GM19351 (cell line): ENCODE results near the gene CYP46A1.

Source experiments
- ATAC-seq: cut with Tn5 transposase; IDR thresholded peaks from one replicate; pipeline ENCODE4 v1.9.1; 2021; ENCODE audit warnings: mild to moderate bottlenecking, moderate library complexity; ENCODE audit not compliant: unreplicated experiment

The CYP46A1 gene

DNA sequence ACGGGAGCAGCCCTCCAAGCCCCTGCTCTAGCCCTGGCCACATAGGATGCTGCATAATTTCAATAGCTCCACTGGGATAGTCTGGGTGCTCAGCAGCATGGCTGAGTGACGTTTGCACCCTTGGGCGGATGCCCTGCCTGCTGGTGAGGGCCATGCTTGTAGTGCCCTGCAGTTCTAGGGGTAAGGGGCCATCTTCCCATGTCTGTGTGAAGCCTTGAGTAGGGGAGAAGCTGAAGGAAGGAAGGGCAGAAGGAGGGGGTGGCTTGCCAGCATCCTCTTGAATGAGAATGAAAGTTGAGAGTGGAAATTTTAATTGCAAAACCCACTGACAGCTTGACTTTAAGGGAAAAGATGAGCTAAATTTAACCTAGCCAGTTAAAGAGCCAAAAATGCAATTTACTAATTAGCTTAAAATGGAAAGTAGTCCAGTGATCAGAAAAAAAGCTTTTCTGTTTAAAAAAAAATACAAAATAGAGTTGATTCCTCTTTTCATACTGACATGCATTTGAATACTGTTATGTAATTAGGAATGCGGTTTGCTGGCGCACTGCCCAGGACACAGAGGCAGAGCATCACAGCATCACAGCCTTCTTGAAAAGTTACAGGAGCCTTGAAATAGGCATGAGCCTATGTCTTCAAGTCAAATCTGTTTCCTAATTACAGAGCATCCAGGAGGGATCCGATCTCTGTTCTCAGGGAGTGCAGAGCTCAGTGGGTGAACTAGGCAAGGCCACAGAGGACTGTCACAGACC lies 90.6 kb downstream of the CYP46A1 start:
- ATAC-seq, result no peak

DNA sequence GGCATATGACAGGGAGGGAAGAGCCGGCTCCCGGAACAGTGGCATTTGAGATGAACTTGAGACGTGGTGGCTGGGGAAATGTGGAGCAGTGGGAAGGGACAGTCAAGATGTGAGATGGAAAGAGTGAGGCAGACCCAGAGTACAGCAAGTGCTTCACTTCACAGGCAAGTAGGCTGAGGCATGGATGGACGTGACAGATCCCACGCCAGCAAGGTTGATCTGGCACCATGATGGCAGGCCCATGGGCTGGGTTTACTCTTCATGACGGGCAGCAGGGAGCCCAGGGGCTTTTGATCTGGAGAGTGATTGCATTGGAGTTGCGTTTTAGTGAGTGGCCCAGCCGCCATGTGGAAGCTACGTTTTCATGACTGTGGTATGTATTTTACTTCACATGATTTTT lies 91.3 kb downstream of the CYP46A1 start:
- ATAC-seq, result no peak
